ENCODE data around the gene PTPRN2. TPM values are rescaled to one million over a fixed set of nuclear protein-coding genes. Genes with fewer than 3 reads are reported as not detected.

The PTPRN2 gene
- total and polyA plus RNA-seq, 9 of the 15 experiments (the other 6 are each of a cell fraction or from before 2014, with no cell fraction given) = not detected

GRCh38 chr7:157770716-157771320 lies 816.8 kb downstream of the PTPRN2 start:
- Histone ChIP-seq H3K9ac (ENCODE audit: insufficient read depth in 1 of 2, low read depth in 2 of 2, low read length in 2 of 2) (no peak overlapping the region), H4K20me1 (replicated peaks; ENCODE audit: control insufficient read depth, insufficient read depth, low read length) (peaks cover 7% of the 10 kb centered on the region), H3K9me3 (replicated peaks; ENCODE audit: control insufficient read depth, insufficient read depth, low read depth, low read length) (no peaks in the 10 kb centered on the region; the same call in 1 of the 2 replicates), H3K9me1 (ENCODE audit: control insufficient read depth, insufficient read depth, low read length) (no peaks in the 10 kb centered on the region), H3K36me3 (ENCODE audit: control insufficient read depth, insufficient read depth, low read length) (no peaks in the 10 kb centered on the region), H3K27me3 (ENCODE audit: control insufficient read depth in 2 of 2, insufficient read depth in 2 of 2, low read length in 2 of 2) (peaks cover 40 to 85% of the 10 kb centered on the region in 2 experiments), H2AFZ (ENCODE audit: low read depth, low read length) (no peak overlapping the region), H3K27ac (ENCODE audit: extremely low read depth, low read depth, low read length) (no peak overlapping the region), H3K4me3 (no peak overlapping the region), H3K4me2 (ENCODE audit: insufficient read depth, low read length) (no peak overlapping the region), H3K4me1 (replicated peaks in 1 of 2; ENCODE audit: control insufficient read depth in 2 of 2, insufficient read depth in 2 of 2, low read length in 2 of 2) (peaks cover 0 to 5% of the 10 kb centered on the region in 2 experiments; a peak in 1 of 5 replicates), H3K79me2 (ENCODE audit: control insufficient read depth, insufficient read depth, low read length) (no peaks in the 10 kb centered on the region)
- FAIRE-seq (no peak), DNase-seq (ENCODE audit: extremely low read depth in 1 of 4, low spot score in 3 of 4) (no peak), ATAC-seq (no peak)
- intact Hi-C loops (cut with micrococcal nuclease) (no loop called here), in situ Hi-C loops (cut with MboI) (no loop called here)
- under 1% methylated on average over 13 of the region's 13 CpGs for WGBS (ENCODE audit: insufficient coverage, low coverage, missing lambda C conversion rate)
- TF ChIP-seq, protein P1, sequence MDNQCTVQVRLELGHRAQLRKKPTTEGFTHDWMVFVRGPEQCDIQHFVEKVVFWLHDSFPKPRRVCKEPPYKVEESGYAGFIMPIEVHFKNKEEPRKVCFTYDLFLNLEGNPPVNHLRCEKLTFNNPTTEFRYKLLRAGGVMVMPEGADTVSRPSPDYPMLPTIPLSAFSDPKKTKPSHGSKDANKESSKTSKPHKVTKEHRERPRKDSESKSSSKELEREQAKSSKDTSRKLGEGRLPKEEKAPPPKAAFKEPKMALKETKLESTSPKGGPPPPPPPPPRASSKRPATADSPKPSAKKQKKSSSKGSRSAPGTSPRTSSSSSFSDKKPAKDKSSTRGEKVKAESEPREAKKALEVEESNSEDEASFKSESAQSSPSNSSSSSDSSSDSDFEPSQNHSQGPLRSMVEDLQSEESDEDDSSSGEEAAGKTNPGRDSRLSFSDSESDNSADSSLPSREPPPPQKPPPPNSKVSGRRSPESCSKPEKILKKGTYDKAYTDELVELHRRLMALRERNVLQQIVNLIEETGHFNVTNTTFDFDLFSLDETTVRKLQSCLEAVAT (IDR thresholded peaks at IDR 0.05) = no peak
- TF ChIP-seq YY1 (IDR thresholded peaks at IDR 0.05; ENCODE audit: borderline replicate concordance in 1 of 3, control insufficient read depth in 1 of 3, extremely low read depth in 1 of 3, insufficient read depth in 3 of 3, insufficient read length in 1 of 3, insufficient replicate concordance in 2 of 3, low read depth in 1 of 3, low read length in 2 of 3) = peak in 1 of 3 experiments; percentile 58
- no TSS peak for BruUV-seq (replicated peaks)
- ChIA-PET CTCF (ENCODE audit: low intra/inter-chr PET ratio) (no interaction called here), POLR2A (interaction anchor here (0.5 to 1.1 kb wide), 2 partner anchors 21 to 25 kb away, joined by 3 read pairs; no protein-coding TSS in a partner anchor)
